HG02763 (cell line): ENCODE results near the gene LCOR.
"Not testable (repeated sequence)": the region's sequence is repeated elsewhere in the genome, so short reads cannot be mapped to it uniquely, and the experiment has no call there.

Experiments used
- ATAC-seq: cut with Tn5 transposase; IDR thresholded peaks from one replicate; pipeline ENCODE4 v1.9.1; 2021; ENCODE audit warnings: mild to moderate bottlenecking, moderate library complexity; ENCODE audit not compliant: unreplicated experiment

Gene LCOR

GRCh38 chr10:96924861-96925260, 92.8 kb downstream of the LCOR start:
- ATAC-seq = no peak

- no peak for ATAC-seq
Measured at GRCh38 chr10:96930469-96930868, 98.4 kb downstream of the LCOR start.

GRCh38 chr10:96935148-96935547, 103.0 kb downstream of the LCOR start:
- no peak for ATAC-seq

GRCh38 chr10:96935810-96936209, 103.7 kb downstream of the LCOR start:
- no peak for ATAC-seq

- not testable (repeated sequence) for ATAC-seq
Measured at GRCh38 chr10:96943161-96943560, 111.1 kb downstream of the LCOR start.

- ATAC-seq = no peak
Measured at GRCh38 chr10:96947036-96947435, 114.9 kb downstream of the LCOR start.

GRCh38 chr10:96949039-96949683, 117.1 kb downstream of the LCOR start:
- ATAC-seq = no peak

GRCh38 chr10:96951954-96952353, 119.9 kb downstream of the LCOR start:
- ATAC-seq = no peak

GRCh38 chr10:96955794-96956193, 123.7 kb downstream of the LCOR start:
- no peak for ATAC-seq

- ATAC-seq = no peak
Measured at GRCh38 chr10:96958071-96958470, 126.0 kb downstream of the LCOR start.

- ATAC-seq = no peak
Measured at GRCh38 chr10:96959733-96960132, 127.6 kb downstream of the LCOR start.

- no peak for ATAC-seq
Measured at GRCh38 chr10:96960872-96961271, 128.8 kb downstream of the LCOR start.

GRCh38 chr10:96964131-96964530, 132.0 kb downstream of the LCOR start:
- no peak for ATAC-seq

GRCh38 chr10:96967847-96968246, 135.7 kb downstream of the LCOR start:
- no peak for ATAC-seq

GRCh38 chr10:96968682-96969423, 136.8 kb downstream of the LCOR start:
- no peak for ATAC-seq

- ATAC-seq = no peak
Measured at GRCh38 chr10:96971324-96971723, 139.2 kb downstream of the LCOR start.

- no peak for ATAC-seq
Measured at GRCh38 chr10:96972264-96972663, 140.2 kb downstream of the LCOR start.

- no peak for ATAC-seq
Measured at GRCh38 chr10:96973809-96974747, 142.0 kb downstream of the LCOR start.

GRCh38 chr10:96975136-96975535, 143.0 kb downstream of the LCOR start:
- no peak for ATAC-seq

GRCh38 chr10:96978621-96979154, 146.6 kb downstream of the LCOR start:
- peak; percentile 72 for ATAC-seq
